Fibroblast of mammary gland (primary cell): ENCODE data around the gene SCAP.

ENCODE experiments used
- DNase-seq: peaks from one replicate; pipeline ENCODE4 v3.0.0-alpha.2; 2010; ENCODE audit warnings: low read depth
- H3K4me3 ChIP-seq: 2 replicates; pipeline ENCODE4 v1.5.1; 2011; ENCODE audit warnings: low read depth, mild to moderate bottlenecking, low read length, moderate library complexity; ENCODE audit not compliant: control insufficient read depth
- CTCF ChIP-seq: conservative IDR thresholded peaks from 2 replicates; pipeline ENCODE4 v1.5.1; 2011; ENCODE audit warnings: low read depth, low read length, inconsistent platforms; ENCODE audit not compliant: control insufficient read depth, insufficient read depth

The SCAP gene

GRCh38 chr3:47414666-47415587, 60.8 kb downstream of the SCAP start:
- DNase-seq = no peak
- TF ChIP-seq CTCF = no peak
- no peak overlapping the region for H3K4me3 ChIP-seq

- no peak overlapping the region for H3K4me3 ChIP-seq
- DNase-seq = no peak
- no peak for TF ChIP-seq CTCF
Measured at GRCh38 chr3:47414161-47414564, 61.6 kb downstream of the SCAP start.

GRCh38 chr3:47413751-47414150, 62.0 kb downstream of the SCAP start:
- no peak overlapping the region for H3K4me3 ChIP-seq
- TF ChIP-seq CTCF = no peak
- no peak for DNase-seq

- no peak for DNase-seq
- TF ChIP-seq CTCF = no peak
Measured at GRCh38 chr3:47412842-47413520, 62.8 kb downstream of the SCAP start.

GRCh38 chr3:47412453-47412756, 63.3 kb downstream of the SCAP start:
- TF ChIP-seq CTCF = no peak
- no peak for DNase-seq
- H3K4me3 ChIP-seq = no peak overlapping the region

More at GRCh38 chr3:47412842-47413520, 62.8 kb downstream of the SCAP start:
- H3K4me3 ChIP-seq = no peak overlapping the region

GRCh38 chr3:47411696-47412452, 63.9 kb downstream of the SCAP start:
- no peak for TF ChIP-seq CTCF
- no peak overlapping the region for H3K4me3 ChIP-seq
- no peak for DNase-seq
